CD4-positive, alpha-beta T cell treated with Interferon alpha-2 for 1 hour (primary cell): Measurements from ENCODE around the gene SLF2.

Experiments used
- DNase-seq, 2 donors: peaks; one replicate each; pipeline ENCODE4 v3.0.0-alpha.2; 2020 to 2022

Gene SLF2

GRCh38 chr10:100983868-100984671, 71.3 kb downstream of the SLF2 start:
- no peak for DNase-seq

DNA sequence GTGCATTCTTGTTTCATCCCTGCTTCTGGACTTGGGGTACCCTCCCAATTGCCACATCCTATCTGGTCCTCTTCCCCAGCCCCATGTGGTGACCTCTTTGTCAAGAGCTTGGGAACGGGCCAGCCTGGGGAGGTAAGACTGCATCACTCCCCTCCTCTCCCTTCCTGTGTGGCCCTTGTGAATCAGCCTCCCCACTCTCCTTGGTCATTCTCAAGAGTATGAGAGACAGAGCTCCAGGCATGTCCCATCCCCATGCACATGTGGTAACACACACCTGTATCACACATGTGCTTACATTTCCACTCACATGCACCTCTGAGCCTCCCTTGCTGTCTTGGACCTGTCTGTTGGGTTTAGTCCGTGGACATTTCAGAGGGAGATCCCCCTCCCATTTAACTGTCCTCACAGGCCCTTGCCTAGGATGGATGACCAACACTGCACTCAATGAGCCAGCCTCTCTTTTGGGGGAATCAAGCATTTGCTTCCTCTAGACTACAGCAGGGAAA, 72.0 kb downstream of the SLF2 start:
- no peak for DNase-seq

DNA sequence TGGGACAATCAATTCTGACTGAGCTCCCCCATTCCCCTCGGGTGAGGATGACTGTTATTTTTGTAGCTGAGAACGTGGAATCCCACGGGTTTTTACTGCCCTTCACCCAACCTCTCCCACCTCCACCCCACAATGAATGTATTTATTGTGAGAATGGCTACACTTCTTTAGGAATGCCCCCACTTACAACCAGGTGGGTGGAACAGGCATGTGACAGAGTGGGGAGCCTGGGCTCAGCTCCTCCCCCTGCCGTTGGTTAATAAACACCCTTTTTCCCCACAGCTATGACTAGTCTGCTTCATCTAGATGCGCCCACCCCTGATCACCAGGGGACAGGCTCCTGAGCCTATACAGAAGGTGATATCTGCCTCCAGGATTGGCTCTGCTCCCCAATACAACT, 72.6 kb downstream of the SLF2 start:
- DNase-seq, result no peak

DNA sequence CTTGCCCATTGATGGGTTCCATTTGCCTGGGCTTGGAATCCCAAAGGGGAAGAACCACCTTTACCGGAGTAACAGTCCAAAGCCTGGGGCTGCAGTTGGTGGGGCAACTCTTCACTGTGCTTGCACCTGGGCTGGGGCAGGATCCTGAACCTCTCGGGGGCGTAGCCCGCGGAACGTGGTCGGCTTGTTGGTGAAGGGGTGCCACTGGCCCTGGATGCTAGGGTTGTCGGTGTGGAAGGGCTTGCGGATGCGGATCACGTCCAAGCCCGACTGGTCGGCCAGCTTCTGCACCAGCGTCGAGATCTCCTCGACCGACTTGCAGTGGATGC, 73.8 kb downstream of the SLF2 start:
- no peak for DNase-seq

DNA sequence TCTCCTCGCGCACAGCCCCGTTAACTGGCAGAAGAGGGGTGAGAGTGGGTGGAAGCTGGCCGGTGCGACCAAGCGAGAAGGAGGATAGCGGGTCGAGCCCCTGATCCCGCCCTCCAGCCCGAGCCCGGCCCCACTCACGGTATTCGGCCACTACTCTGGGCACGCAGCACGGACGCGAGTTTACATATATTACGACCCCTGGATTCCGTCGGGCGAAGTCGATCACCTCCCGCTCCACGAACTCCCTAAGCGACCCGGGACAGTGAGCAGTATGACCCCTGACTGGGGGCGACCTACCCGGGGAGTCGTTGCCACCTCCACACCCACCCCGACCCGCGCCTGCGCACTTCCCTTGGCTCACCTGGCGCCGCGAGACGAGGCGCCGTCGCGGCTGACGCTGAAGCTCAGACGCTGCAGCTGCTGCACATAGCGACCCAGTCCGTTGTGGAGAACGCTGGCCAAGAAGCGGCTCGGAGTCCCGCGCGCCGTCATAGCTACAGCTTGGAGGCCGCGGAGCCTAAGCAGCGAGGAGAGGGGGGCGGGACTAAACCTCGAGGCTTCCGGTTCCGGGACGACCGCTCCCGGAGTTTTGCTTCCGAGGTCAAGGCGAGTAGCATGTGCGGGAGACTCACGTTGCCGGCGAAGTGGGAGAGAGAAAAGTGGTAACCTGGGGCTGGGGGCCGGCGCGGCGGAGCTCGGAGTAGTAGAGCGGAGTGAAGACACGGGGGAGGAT, 74.4 kb downstream of the SLF2 start, which contains the start of the genes MRPL43 and TWNK:
TSS of gene MRPL43 (minus strand) at position 546 of the 733 bp plus-strand sequence. CDS start at position 492, 54 bp downstream.
TSS of gene TWNK (plus strand) at position 592 of the 733 bp plus-strand sequence. CDS start 668 bp downstream, outside the sequence.
- peak; percentile 80 to 85 for DNase-seq

GRCh38 chr10:100987685-100988049, 74.9 kb downstream of the SLF2 start:
- no peak for DNase-seq

- DNase-seq, result no peak
Measured at GRCh38 chr10:100988166-100988565, 75.4 kb downstream of the SLF2 start.

DNA sequence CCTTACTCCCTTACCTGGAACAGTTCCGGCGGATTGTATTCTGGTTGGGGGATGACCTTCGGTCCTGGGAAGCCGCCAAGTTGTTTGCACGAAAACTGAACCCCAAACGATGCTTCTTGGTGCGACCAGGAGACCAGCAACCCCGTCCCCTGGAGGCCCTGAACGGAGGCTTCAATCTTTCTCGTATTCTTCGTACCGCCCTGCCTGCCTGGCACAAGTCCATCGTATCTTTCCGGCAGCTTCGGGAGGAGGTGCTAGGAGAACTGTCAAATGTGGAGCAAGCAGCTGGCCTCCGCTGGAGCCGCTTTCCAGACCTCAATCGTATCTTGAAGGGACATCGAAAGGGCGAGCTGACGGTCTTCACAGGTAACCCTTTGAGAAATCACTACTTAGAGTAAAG, 76.3 kb downstream of the SLF2 start:
- DNase-seq, result no peak

GRCh38 chr10:100993986-100994708, 81.4 kb downstream of the SLF2 start:
- no peak for DNase-seq

GRCh38 chr10:100995181-100995580, 82.4 kb downstream of the SLF2 start:
- DNase-seq, result no peak

DNA sequence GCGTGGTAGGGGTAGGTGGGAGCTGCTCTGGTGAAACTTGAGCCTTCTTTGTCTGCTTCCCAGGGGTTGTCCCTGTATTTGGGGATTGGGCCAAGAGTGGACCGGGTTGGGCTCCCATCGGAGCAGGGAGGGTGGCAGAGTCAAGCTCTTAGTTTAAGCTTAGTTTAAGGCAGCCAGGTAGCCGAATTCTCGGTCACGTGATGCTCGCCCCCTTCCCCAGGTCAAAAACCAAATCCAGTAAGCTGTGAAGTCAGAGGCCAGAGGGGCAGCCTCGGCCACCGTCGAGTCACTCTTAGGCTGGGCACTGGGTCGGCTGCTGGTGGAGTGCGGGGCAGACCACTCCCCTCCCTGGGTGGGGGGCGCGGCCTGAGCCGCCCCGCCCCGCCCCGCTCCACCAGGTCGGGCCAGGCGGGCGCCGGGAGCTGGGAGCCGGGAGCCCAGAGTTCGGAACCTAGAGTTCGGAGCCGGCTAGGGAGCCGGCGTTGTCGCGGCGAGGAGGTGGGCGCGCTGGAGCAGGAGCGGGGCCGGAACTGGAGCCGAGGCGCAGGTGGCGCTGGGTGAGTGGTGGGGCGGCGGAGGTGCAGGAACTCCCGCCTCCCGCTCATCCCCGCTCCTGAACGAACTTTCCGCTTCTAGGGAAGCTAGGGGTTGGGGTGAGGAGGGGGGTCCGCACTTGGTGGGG, 84.1 kb downstream of the SLF2 start:
- peak in 1 of 2 donors; percentile 46 for DNase-seq

GRCh38 chr10:100997360-100998182, 84.8 kb downstream of the SLF2 start:
- peak; percentile 57 to 72 for DNase-seq

DNA sequence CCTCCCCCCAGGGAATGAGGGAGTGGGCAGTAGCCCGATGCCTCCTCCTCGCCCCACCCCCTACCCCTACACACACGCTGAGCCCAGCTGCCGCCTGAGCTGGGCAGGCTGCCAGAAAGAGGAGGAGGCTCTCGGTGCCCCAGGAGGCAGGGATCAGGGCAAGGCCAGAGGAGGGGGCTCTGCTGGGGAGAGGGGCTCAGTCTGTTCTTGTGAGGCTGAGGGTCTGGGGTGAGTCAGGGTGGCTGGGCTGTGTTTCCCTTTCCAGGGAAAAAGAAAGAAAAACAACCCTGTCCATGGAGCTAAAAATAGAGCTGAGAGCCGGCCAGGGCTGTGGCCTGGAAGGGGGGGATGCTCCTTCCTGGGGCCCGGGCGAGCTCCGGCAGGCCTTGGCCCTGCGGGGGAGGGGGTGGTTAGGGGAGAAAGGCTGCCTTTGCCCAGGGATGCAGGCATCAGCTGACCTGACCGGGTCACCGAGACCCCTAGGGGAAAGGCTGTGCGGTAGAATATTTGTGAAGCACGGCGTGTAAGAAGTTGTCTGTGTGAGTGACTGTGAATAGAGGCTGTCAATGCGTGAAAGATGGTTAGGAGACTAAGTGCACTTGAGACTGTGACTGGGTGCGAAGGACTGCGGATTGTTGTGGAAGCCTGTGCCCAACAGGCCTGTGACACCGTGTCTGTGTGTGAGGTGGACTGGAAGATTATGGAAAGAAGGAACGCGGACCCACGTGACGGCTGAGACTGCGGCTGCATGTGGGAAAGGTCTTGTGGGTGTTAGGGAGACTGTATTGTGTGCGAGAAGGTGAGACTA, 85.6 kb downstream of the SLF2 start:
- DNase-seq, result peak; percentile 49 to 67

- peak; percentile 73 to 83 for DNase-seq
Measured at GRCh38 chr10:100998991-100999741, 86.4 kb downstream of the SLF2 start.

DNA sequence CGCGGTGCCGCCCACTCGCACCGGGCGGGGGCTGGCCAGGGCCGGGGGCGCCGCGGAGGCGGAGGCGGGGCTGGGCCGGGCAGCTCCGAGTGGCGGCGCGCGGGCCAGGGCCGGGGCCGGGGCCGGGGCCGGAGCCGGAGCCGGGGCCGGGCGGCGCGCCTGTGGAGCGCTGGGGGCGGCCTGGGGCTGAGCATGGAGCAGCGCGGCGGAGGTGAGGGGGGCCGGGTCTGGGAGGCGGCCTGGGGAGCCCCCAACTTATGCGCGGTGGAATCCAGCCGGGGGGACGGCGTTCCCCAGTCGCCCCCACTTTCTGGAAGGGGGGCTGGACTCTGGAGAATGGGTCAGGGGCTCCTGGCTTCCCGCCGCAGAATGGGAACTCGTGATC, 87.0 kb downstream of the SLF2 start, which contains the start of gene LZTS2:
TSS of gene LZTS2 (plus strand) at position 67 of the 385 bp plus-strand sequence. CDS start 2,731 bp downstream, outside the sequence.
- DNase-seq, result no peak

DNA sequence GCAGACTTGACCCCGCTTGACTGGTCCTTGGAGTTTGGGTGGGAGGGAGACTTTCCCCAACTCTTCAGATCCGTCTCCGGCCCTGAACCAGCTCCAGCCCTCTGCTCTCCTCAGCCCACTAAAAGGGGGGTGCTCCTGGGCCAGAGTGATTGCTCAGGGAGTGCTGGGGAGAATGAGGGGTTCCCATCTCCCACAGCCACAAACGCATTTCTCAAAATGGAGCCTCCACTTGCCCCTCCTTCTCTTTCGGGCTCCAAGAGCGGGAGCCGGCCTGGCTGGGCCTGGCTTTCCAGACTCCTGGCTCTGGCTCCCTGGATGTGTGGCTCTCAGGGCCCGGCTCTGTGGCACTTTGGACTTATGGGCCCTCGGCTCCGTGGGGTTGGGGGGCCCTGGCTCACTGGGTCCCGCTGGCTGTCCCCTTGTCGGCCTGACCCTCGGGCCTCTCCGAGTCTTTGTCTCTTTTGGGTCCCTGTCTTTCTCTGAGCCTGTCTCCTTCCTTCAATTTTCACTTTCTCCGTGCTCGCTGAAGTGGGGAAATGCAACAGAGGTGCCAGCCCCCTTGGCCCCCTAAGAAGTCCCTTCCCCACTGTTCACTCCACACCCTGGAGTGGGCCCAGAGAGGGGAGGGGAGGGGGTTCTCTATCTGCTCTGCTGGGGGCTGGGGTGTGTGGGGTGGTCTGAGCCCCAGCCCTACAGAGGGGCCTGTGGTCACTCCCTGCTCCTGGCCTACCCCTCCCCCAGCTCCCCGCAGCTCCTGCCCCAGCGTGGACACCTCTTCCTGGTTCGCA, 87.6 kb downstream of the SLF2 start:
- DNase-seq, result no peak

- DNase-seq, result no peak
Measured at GRCh38 chr10:101000915-101001658, 88.3 kb downstream of the SLF2 start.

DNA sequence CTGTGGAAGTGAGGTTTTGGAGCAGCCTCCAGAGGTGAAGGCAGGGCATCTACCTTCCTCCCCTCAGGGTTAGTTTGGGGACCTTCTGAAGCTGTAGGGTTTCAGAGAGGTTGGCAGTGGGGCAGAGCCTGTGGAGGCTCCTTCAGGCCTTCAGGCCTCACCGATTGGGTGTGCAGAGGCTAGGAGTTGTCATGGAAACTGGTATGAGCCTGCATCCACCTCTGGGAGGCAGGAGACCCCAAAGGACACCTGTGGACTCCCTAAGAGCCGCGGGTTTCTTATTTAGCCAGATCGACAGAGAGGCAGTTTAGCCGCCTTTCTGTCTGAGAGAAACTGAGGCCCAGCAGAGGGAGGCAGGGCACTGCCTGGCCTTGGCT, 88.9 kb downstream of the SLF2 start:
- no peak for DNase-seq
